Measurements from ENCODE around the gene SPTBN1. TPM values are rescaled to one million over a fixed set of nuclear protein-coding genes. Genes with fewer than 3 reads are reported as not detected.

Gene SPTBN1
- total and polyA plus RNA-seq, 2 experiments from 2014 or later, result 57.7 to 187 TPM

DNA sequence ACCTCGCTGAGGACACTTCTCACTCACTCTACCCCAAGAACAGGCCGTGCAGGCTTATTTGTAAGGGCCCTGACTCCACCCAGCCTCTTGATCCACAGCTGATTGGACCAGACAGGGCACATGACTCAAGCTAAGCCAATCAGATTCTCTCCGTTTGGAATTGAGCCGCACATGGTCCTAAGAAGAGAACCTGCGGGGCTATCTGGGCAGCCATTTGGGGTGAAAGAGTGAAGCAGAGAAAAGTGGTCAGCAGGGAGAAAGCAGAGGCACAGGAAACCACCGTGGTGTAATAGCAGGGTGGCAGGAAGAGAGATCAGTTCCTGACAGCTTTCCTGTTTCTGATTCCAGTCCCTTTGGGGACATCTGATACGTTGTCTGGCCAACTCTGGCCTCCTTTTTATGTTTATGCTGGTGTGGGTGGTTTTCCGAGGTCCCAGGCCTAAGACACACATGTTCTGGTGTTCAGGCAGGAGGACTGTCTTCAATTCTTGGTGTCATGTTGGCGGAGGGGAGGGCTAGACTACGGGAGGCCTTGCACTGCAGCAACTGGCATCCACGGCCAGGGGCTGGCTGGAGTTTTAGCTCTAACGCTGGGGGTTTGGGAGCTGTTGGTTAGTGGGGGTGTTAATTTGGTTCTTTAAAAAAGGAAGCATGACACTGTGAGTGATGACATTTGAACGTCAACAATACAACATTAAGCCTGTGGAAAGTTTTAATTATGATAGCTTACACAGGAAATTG, 26.1 kb upstream of the SPTBN1 start:
- H3K79me2 ChIP-seq (ENCODE audit: insufficient read depth), result no peaks in the 10 kb centered on the region
- WGBS, 2 experiments (ENCODE audit: low coverage in 1 of 2, low lambda C conversion rate in 2 of 2, missing lambda C conversion rate in 2 of 2), result 77 to 83% methylated on average over 13 of the region's 13 CpGs
- no peak overlapping the region for H3K4me2 ChIP-seq (ENCODE audit: unreplicated experiment)
- TF ChIP-seq EZH2phosphoT487 (IDR thresholded peaks at IDR 0.05; ENCODE audit: insufficient read depth, low read depth) (no peak), EZH2 (IDR thresholded peaks at IDR 0.05; ENCODE audit: insufficient read depth, poor library complexity, severe bottlenecking) (no peak)
- no peaks in the 10 kb centered on the region for H4K20me1 ChIP-seq (ENCODE audit: insufficient read depth)
- DNase-seq, result no peak
- no peak overlapping the region for H3K4me3 ChIP-seq
- H2AFZ ChIP-seq, result no peak overlapping the region
- peaks cover 18% of the 10 kb centered on the region for H3F3A ChIP-seq (ENCODE audit: insufficient read depth)
- H3K9ac ChIP-seq, result no peak overlapping the region
- H3K36me3 ChIP-seq (ENCODE audit: low read depth), result no peaks in the 10 kb centered on the region
- peaks cover 22% of the 10 kb centered on the region for H3K4me1 ChIP-seq (ENCODE audit: insufficient read depth)
- no peaks in the 10 kb centered on the region for H3K9me3 ChIP-seq (ENCODE audit: low read depth)
- H3K27ac ChIP-seq, result no peak overlapping the region
- in situ Hi-C loops (cut with MboI), result no loop called here
- no peaks in the 10 kb centered on the region for H3K27me3 ChIP-seq (replicated peaks; ENCODE audit: insufficient read depth)
- H3K9me2 ChIP-seq (ENCODE audit: insufficient read depth), result no peaks in the 10 kb centered on the region

DNA sequence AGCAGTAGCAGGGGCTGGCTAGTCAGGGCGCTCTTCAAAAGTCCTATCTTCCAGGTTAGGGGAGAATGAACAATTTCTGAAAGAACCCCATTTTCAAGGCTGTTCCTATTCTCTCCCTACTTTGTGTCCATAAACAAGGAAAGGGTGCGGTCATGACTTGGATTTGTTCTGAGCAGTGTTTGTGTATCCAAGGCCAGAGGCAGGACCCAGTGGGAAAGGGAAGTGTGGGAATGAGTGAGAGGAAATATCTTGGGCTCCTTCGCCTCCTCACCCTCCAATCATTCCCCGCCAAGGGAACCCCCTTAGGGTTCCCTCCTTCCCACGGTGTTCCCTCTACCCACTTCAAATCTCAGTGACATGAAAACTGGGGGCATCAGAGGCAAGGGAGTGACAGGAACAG, 25.5 kb upstream of the SPTBN1 start:
- Histone ChIP-seq H3K27me3 (replicated peaks; ENCODE audit: insufficient read depth) (no peaks in the 10 kb centered on the region), H3F3A (ENCODE audit: insufficient read depth) (peaks cover 18% of the 10 kb centered on the region), H3K79me2 (ENCODE audit: insufficient read depth) (no peaks in the 10 kb centered on the region), H3K4me1 (ENCODE audit: insufficient read depth) (peaks cover 22% of the 10 kb centered on the region), H3K4me2 (ENCODE audit: unreplicated experiment) (no peak overlapping the region), H3K36me3 (ENCODE audit: low read depth) (no peaks in the 10 kb centered on the region), H2AFZ (no peak overlapping the region), H4K20me1 (ENCODE audit: insufficient read depth) (no peaks in the 10 kb centered on the region), H3K9me2 (ENCODE audit: insufficient read depth) (no peaks in the 10 kb centered on the region), H3K4me3 (no peak overlapping the region), H3K9ac (no peak overlapping the region), H3K9me3 (ENCODE audit: low read depth) (no peaks in the 10 kb centered on the region), H3K27ac (no peak overlapping the region)
- whole genome bisulfite sequencing, 2 experiments (ENCODE audit: low coverage in 1 of 2, low lambda C conversion rate in 2 of 2, missing lambda C conversion rate in 2 of 2), result 74 to 77% methylated on average over 5 of the region's 5 CpGs
- DNase-seq, result no peak
- no peak for TF ChIP-seq EZH2 (IDR thresholded peaks at IDR 0.05; ENCODE audit: insufficient read depth, poor library complexity, severe bottlenecking)
- no peak for TF ChIP-seq EZH2phosphoT487 (IDR thresholded peaks at IDR 0.05; ENCODE audit: insufficient read depth, low read depth)
- in situ Hi-C loops (cut with MboI), result no loop called here

DNA sequence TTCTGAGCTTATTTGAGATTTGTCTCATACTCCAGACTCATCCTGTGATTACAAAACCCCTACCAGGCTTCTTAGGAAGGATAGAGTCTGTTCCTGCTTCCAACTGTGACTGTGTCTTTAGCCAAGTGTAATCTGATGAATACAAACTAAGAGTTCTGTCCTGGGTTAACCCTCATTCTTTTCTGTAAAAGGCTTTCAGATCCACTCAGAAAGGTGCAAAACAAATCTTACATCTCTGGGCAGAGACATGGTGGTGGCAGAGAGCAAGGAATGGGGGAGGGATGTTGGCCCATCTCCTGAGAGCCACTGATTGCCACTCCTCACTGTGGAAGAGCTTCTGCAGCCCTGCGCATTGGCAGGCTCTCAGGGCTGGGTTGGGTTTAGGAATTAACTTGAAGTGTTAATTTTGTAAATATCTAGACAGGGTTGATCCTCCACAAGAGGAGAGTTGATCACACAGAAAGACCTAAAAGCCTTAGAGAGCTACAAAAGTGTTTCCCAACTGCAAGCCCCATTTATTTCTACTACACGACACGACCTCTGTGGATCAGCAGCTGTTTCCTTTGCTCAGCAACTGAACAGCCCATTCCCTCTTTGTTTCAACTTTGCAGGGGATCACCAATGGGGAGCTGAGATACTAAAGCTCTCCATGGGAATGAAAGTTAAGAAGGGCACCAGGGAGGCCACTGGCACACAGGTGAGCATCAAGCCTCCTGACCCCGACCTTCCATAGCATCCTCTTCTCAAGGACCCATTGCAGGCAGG, 23.7 kb upstream of the SPTBN1 start:
- TF ChIP-seq EZH2 (IDR thresholded peaks at IDR 0.05; ENCODE audit: insufficient read depth, poor library complexity, severe bottlenecking), result no peak
- no peak for TF ChIP-seq EZH2phosphoT487 (IDR thresholded peaks at IDR 0.05; ENCODE audit: insufficient read depth, low read depth)
- no peaks in the 10 kb centered on the region for H3K36me3 ChIP-seq (ENCODE audit: low read depth)
- H3K4me3 ChIP-seq, result no peak overlapping the region
- no peaks in the 10 kb centered on the region for H3K9me3 ChIP-seq (ENCODE audit: low read depth)
- WGBS, 2 experiments (ENCODE audit: low coverage in 1 of 2, low lambda C conversion rate in 2 of 2, missing lambda C conversion rate in 2 of 2), result 64 to 75% methylated on average over 4 of the region's 4 CpGs
- in situ Hi-C loops (cut with MboI), result no loop called here
- no peak overlapping the region for H3K4me2 ChIP-seq (ENCODE audit: unreplicated experiment)
- H3K4me1 ChIP-seq (ENCODE audit: insufficient read depth), result peaks cover 22% of the 10 kb centered on the region
- no peak overlapping the region for H2AFZ ChIP-seq
- peaks cover 18% of the 10 kb centered on the region for H3F3A ChIP-seq (ENCODE audit: insufficient read depth)
- H4K20me1 ChIP-seq (ENCODE audit: insufficient read depth), result no peaks in the 10 kb centered on the region
- H3K9ac ChIP-seq, result no peak overlapping the region
- DNase-seq, result peak; percentile 45
- H3K27ac ChIP-seq, result no peak overlapping the region
- H3K9me2 ChIP-seq (ENCODE audit: insufficient read depth), result no peaks in the 10 kb centered on the region
- no peaks in the 10 kb centered on the region for H3K79me2 ChIP-seq (ENCODE audit: insufficient read depth)
- H3K27me3 ChIP-seq (replicated peaks; ENCODE audit: insufficient read depth), result no peaks in the 10 kb centered on the region

DNA sequence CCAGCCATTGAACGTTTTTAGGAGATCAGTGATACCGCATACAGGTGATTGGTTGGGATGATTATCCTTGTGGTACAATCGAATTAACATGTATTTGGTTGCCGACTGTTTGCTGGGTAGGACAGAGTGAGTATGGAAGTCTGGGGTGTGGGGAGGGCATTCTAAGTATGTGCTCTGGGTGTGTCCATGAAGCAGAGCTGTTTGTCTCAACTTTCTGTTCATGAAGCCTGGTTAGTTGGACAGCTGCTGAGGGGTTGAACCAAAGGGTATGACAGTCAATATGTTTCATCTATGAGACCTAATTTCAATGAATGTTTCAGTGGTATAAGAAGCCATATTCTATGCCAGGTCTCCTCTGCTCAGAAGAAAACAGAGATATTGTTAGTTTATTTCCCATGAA, 21.9 kb upstream of the SPTBN1 start:
- Histone ChIP-seq H3K27ac (no peak overlapping the region), H3K27me3 (replicated peaks; ENCODE audit: insufficient read depth) (no peaks in the 10 kb centered on the region), H3K9me3 (ENCODE audit: low read depth) (no peaks in the 10 kb centered on the region), H3K9ac (no peak overlapping the region), H3K4me2 (ENCODE audit: unreplicated experiment) (no peak overlapping the region), H3K9me2 (ENCODE audit: insufficient read depth) (no peaks in the 10 kb centered on the region), H2AFZ (no peak overlapping the region), H3K79me2 (ENCODE audit: insufficient read depth) (no peaks in the 10 kb centered on the region), H3K4me1 (ENCODE audit: insufficient read depth) (peaks cover 15% of the 10 kb centered on the region), H3K36me3 (ENCODE audit: low read depth) (no peaks in the 10 kb centered on the region), H3K4me3 (no peak overlapping the region), H3F3A (ENCODE audit: insufficient read depth) (peaks cover 4% of the 10 kb centered on the region; the same call in 1 of the 2 replicates), H4K20me1 (ENCODE audit: insufficient read depth) (no peaks in the 10 kb centered on the region)
- TF ChIP-seq EZH2phosphoT487 (IDR thresholded peaks at IDR 0.05; ENCODE audit: insufficient read depth, low read depth) (no peak), EZH2 (IDR thresholded peaks at IDR 0.05; ENCODE audit: insufficient read depth, poor library complexity, severe bottlenecking) (no peak)
- in situ Hi-C loops (cut with MboI), result no loop called here
- no peak for DNase-seq
- 70 to 74% methylated on average over 4 of the region's 4 CpGs for WGBS, 2 experiments (ENCODE audit: low coverage in 1 of 2, low lambda C conversion rate in 2 of 2, missing lambda C conversion rate in 2 of 2)

Data from GM23248 (cell line).